Adrenal gland (tissue), 12 donors: ENCODE data around the gene AKAP10. TPM values are rescaled to one million over a fixed set of nuclear protein-coding genes. Genes with fewer than 3 reads are reported as not detected.

ENCODE experiments used
- DNase-seq, 7 donors: peaks; one replicate each; pipeline ENCODE4 v3.0.0-alpha.2; 2019 to 2020
- H3K27ac ChIP-seq, 5 donors: fragments of 200-600 bp; sonication (generic) in 4 of 5; 1 replicate in 3 of 5; 2 replicates in 2 of 5; pipeline versions ENCODE4 v1.5.1 to v1.8.0; 2016 to 2020; ENCODE audit warnings: mild to moderate bottlenecking in 1 of 5
- H3K27me3 ChIP-seq: fragments of 200-600 bp; 2 replicates; pipeline ENCODE4 v1.8.0; 2021
- H3K36me3 ChIP-seq, 2 donors: fragments of 200-600 bp; replicated peaks in 1 of 2; 1 replicate in 1 of 2; 2 replicates in 1 of 2; pipeline versions ENCODE4 v1.5.1 to v1.8.0; 2018 to 2022
- H3K4me1 ChIP-seq, 2 donors: fragments of 200-600 bp; replicated peaks in 1 of 2; 1 replicate in 1 of 2; 2 replicates in 1 of 2; pipeline versions ENCODE4 v1.5.1 to v1.8.0; 2018 to 2021
- H3K4me3 ChIP-seq, 4 donors: fragments of 200-600 bp; sonication (generic) in 3 of 4; one replicate each; pipeline ENCODE4 v1.5.1; 2016 to 2018
- H3K9me3 ChIP-seq, 3 donors: fragments of 200-600 bp; sonication (generic) in 1 of 3; replicated peaks in 1 of 3; 1 replicate in 2 of 3; 2 replicates in 1 of 3; pipeline versions ENCODE4 v1.5.1 to v1.8.0; 2016 to 2021
- POLR2A ChIP-seq, 2 donors: fragments of 450-650 bp; IDR thresholded peaks; one replicate each; pipeline ENCODE4 v1.6.1; 2017; ENCODE audit warnings: antibody characterized with exemption in 2 of 2, mild to moderate bottlenecking in 2 of 2, moderate library complexity in 1 of 2
- WGBS, 4 donors: extraction: QIAGEN DNeasy Blood & Tissue Kit in 2 of 4; methylation state at CpG; one replicate each; pipeline versions ENCODE4 v1.1.5 to v1.1.7; 2013 to 2017; 5-methylcytosine and 5-hydroxymethylcytosine counted together
- intact Hi-C, 2 donors: fragments of 100-400 bp; cut with DNase I; formaldehyde crosslinking; loops; one replicate each; pipeline versions ENCODE4 v1.14.1 to v1.15.0; 2022 to 2023
- polyA plus RNA-seq, 3 donors: library from polyadenylated mRNA; stranded (reverse); fragments of 200-250 nt in 2 of 3; fragments of 350-450 nt in 1 of 3; fragmentation: Illumina TruSeq in 1 of 3; extraction: RNeasy Lipid Tissue Mini Kit (QIAGEN cat#74804) in 1 of 3; gene quantifications; one replicate each; pipeline ENCODE4 v1.2.3, GENCODE V29; 2013 to 2014
- total RNA-seq, 9 donors: library from RNA; depleted of rRNA in 4 of 9; stranded (reverse); fragments of >200 nt in 4 of 9; fragments of 120-200 nt in 1 of 9; fragmentation: NEBNext Ultra II Directional in 1 of 9; extraction: Animal tissue kit (Norgen Biotek cat#: 25700) in 1 of 9; gene quantifications; one replicate each; pipeline versions ENCODE4 v1.1.0 to v1.2.4, GENCODE V29; 2013 to 2023
- TF ChIP-seq, protein P1 (sequence below), 6 experiments: fragments of 450-650 bp in 4 of 6; fragments of 200-600 bp in 2 of 6; sonication (generic) in 1 of 6; IDR thresholded peaks; 1 replicate in 5 of 6; 2 replicates in 1 of 6; pipeline versions ENCODE4 v1.5.1 to v1.8.0; 2016 to 2021; ENCODE audit warnings: antibody characterized with exemption in 6 of 6, mild to moderate bottlenecking in 2 of 6, moderate library complexity in 1 of 6
- donor health status: healthy with polysubstance abuse.
- donor health status: Bipolar disorder and iron deficiency.
- donor health status: DM: yes; HTN: yes; CAD: no.
- donor health status: DM: no; HTN: no; CAD: no.
- donor health status: DM: no; HTN: no; CAD: no.
- donor health status: DM: yes; HTN: yes; CAD: no.

The AKAP10 gene
- total and polyA plus RNA-seq, 12 donors: 8.1 to 52.7 (median 33.2) TPM

DNA sequence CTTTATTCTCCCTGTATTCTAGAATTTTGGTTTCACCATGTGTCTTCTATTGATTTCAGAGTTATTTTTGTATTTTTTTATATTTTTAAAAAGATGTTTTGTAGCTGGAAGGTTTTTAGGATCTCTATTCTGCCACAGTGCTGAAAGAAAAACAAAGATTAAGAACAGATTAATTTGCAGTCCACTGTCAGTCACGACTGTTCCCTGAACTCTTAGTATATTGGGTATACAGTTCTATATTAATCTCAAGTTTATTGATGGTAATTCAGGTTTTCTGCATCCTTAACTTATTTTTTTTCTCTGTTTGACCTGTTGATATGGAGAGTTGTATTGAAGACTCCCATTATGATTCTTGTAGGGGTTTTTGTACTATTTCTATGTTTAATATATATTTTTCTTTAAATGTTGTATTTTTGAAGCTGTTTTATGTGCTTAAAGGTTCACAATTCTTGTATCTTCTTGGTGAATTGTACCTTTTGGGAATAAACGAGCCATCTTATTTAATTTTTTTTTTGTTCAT lies 34.4 kb upstream of the AKAP10 start:
- no peak overlapping the region for H3K27ac ChIP-seq
- no peak for DNase-seq
- no peak overlapping the region for H3K4me3 ChIP-seq
- TF ChIP-seq, protein P1, sequence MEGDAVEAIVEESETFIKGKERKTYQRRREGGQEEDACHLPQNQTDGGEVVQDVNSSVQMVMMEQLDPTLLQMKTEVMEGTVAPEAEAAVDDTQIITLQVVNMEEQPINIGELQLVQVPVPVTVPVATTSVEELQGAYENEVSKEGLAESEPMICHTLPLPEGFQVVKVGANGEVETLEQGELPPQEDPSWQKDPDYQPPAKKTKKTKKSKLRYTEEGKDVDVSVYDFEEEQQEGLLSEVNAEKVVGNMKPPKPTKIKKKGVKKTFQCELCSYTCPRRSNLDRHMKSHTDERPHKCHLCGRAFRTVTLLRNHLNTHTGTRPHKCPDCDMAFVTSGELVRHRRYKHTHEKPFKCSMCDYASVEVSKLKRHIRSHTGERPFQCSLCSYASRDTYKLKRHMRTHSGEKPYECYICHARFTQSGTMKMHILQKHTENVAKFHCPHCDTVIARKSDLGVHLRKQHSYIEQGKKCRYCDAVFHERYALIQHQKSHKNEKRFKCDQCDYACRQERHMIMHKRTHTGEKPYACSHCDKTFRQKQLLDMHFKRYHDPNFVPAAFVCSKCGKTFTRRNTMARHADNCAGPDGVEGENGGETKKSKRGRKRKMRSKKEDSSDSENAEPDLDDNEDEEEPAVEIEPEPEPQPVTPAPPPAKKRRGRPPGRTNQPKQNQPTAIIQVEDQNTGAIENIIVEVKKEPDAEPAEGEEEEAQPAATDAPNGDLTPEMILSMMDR (IDR thresholded peaks at IDR 0.05): no peak
- TF ChIP-seq POLR2A (IDR thresholded peaks at IDR 0.05): no peak
- intact Hi-C loops: no loop called here
- WGBS, 4 donors: 56 to 71% (median 60%) methylated on average over 2 of the region's 2 CpGs
- no peaks in the 10 kb centered on the region for H3K36me3 ChIP-seq
- no peaks in the 10 kb centered on the region for H3K9me3 ChIP-seq
- peaks cover 11% of the 10 kb centered on the region for H3K27me3 ChIP-seq
- H3K4me1 ChIP-seq: peaks cover 4 to 8% of the 10 kb centered on the region in 2 donors

DNA sequence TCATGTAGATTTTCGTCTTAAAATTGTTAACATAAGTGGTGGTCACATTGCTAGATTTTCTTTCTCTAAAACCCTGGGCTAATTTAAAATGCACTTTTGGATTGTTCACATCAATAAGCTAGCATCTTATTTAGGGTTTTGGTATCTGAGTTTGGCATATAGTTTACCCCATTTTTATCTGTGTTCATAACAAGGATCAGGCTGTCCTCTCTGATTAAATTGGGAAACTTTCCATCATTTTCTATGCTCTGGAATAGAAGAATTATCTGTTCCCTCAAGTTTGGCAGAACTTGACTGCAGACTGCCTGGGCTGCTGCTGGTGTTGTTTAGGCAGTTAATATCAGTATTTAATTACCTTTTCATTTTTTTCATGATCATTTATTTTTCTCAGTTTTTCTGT lies 33.3 kb upstream of the AKAP10 start:
- H3K9me3 ChIP-seq: no peaks in the 10 kb centered on the region
- peaks cover 11% of the 10 kb centered on the region for H3K27me3 ChIP-seq
- TF ChIP-seq, protein P1 (IDR thresholded peaks at IDR 0.05): no peak
- no peak for TF ChIP-seq POLR2A (IDR thresholded peaks at IDR 0.05)
- 72 to 82% (median 79%) methylated on average over 1 of the region's 1 CpG for WGBS, 4 donors
- peaks cover 4 to 8% of the 10 kb centered on the region in 2 donors for H3K4me1 ChIP-seq
- H3K4me3 ChIP-seq: no peak overlapping the region
- H3K36me3 ChIP-seq: no peaks in the 10 kb centered on the region
- DNase-seq: no peak
- H3K27ac ChIP-seq: no peak overlapping the region
- intact Hi-C loops: no loop called here

DNA sequence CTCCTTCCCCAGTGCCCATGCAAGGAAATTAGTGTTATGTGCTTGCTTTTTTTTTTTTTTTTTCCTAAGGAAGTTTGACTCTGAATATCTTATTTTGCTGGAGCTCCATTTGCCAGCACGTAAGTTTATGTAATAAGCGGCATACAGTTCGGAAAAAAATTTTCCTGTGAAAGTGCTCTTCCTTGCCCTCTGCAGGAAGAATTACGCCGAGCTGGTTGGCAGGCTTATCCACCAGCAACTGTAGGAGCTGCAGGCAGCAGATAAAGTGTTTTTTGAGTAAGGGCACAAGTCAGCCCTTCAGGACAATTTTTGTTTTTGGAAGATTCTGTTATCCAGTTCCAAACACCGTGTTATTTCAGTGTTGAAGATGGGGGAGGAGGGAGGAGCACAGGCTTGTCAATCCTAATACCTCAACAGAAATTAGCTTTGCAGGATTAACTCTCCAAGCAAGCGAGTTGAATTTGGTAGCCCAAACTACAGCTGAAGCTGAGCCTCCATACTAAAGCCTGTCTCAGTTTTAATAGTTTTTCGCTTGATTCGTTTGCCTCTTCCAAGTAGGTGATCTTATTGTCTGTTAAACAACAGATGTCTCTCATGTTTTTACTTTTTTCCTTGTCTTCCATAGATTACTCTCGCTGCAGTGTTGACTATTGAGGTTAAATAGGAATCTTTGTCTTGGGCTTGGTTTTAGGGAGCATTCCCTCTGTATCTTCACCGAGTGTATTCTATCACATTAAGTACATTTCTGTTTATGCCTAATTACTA lies 32.7 kb upstream of the AKAP10 start:
- peaks cover 11% of the 10 kb centered on the region for H3K27me3 ChIP-seq
- no peaks in the 10 kb centered on the region for H3K9me3 ChIP-seq
- peaks cover 4 to 8% of the 10 kb centered on the region in 2 donors for H3K4me1 ChIP-seq
- H3K27ac ChIP-seq: peak overlapping the region in 3 of 5 donors; percentile 11 to 60 (median 27)
- peak in 6 of 7 donors; percentile 49 to 72 (median 56) for DNase-seq
- TF ChIP-seq, protein P1 (IDR thresholded peaks at IDR 0.05): peak; percentile 16 to 40 (median 31)
- no peak for TF ChIP-seq POLR2A (IDR thresholded peaks at IDR 0.05)
- H3K4me3 ChIP-seq: peak overlapping the region in 2 of 4 donors; percentile 35 to 61
- no peaks in the 10 kb centered on the region for H3K36me3 ChIP-seq
- WGBS, 4 donors: 21 to 24% (median 23%) methylated on average over 11 of the region's 11 CpGs
- intact Hi-C loops: no loop called here

DNA sequence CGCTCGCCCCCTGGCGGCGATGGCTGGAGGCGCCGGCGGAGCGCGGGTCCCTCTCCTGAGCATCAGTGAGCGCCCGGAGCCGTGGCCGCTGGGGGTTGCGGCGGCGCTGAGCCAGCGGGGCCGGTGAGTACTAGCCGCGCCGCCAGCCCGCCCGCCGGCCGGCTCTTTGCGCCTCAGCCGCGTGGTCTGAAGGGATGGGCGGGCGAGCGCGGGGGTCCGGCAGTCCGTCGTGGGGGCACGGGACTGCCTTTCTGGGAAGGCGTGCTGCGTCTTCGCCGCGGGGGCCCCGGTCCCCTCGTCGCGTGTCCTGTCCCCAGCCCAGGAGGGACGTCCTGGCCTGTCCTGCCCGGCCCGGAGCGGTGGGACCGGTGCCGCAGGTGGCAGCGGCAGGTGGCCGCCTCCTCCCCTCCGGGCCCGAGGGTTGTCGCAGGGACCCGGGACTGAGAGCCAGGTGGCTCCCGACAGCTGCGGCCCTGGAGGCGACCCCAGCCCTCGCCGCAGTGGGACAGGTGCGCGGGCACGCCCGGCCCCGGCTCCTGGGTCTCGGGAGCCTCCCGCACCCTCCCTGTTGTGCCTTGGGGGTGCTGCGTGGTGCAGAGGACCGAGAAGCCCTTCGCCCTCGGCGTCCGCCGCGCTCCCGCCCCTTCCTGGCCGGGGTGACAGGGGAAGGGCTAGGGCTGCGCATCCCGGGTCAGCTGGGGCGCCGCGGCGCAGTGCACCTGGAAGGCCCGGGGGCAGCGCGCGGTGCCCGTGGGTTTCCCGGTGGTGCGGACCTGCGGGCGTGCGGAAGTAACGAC lies 31.9 kb upstream of the AKAP10 start, which contains the start of gene SPECC1:
TSS of gene SPECC1 (plus strand) at position 58 of the 797 bp plus-strand sequence. CDS start 87,293 bp downstream, outside the sequence.
- 1 to 2% (median 1%) methylated on average over 18 to 96 of the region's 96 CpGs for WGBS, 4 donors
- DNase-seq: peak in 6 of 7 donors; percentile 34 to 91 (median 79)
- H3K36me3 ChIP-seq: no peaks in the 10 kb centered on the region
- TF ChIP-seq POLR2A (IDR thresholded peaks at IDR 0.05): no peak
- TF ChIP-seq, protein P1 (IDR thresholded peaks at IDR 0.05): peak in 3 of 6 experiments; percentile 92 to 98 (median 97)
- H3K9me3 ChIP-seq: no peaks in the 10 kb centered on the region
- H3K27ac ChIP-seq: peak within 1 kb of the TSS in 4 of 5 donors; percentile 26 to 60 (median 27)
- intact Hi-C loops: no loop called here
- H3K4me3 ChIP-seq: peak within 1 kb of the TSS in 3 of 4 donors; percentile 5 to 61 (median 35)
- peaks cover 4 to 8% of the 10 kb centered on the region in 2 donors for H3K4me1 ChIP-seq
- peaks cover 16% of the 10 kb centered on the region for H3K27me3 ChIP-seq
